HG02884 (cell line): ENCODE measurements around the gene UBE2G2.

Source experiments
- ATAC-seq: cut with Tn5 transposase; IDR thresholded peaks from one replicate; pipeline ENCODE4 v1.9.1; 2021; ENCODE audit warnings: mild to moderate bottlenecking, moderate library complexity; ENCODE audit not compliant: unreplicated experiment

UBE2G2 gene

GRCh38 chr21:44816761-44817505 is 15.3 kb upstream of the UBE2G2 start:
- no peak for ATAC-seq

DNA sequence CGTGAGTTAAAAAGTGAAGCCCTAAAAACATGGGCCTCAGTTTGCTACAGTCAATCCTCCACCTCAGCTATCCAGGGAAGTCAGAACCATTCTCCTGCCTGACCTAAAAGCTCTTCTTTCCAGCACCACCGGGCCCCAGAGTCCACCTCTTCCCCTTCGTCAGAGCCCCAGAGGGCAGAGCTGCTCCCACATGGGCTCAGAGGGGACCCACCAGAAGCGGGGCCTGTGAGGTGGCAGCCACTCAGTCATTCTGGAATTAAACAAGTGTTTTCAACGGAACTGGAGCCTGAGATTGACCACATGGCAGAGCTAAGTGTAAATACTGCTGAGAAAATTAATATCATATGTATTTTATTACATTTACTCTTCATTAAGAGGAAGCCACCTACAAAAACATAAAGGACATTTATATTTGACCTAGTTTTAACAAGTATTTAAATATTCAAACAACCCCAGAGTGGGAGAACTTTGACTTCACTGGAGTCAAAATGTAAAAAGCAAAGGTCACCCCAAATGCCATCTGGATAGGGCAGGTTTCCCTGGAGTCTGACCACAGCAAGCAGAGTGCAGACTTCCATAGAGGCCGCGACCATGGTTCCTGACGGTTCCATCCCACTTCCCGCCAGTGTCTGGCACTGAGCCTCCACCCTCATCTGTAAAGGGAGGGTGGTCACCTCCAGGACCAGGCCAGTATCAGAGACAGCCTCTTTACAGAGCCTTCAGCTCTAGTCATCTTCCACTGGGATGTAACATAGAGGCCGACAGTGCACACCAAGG is 14.4 kb upstream of the UBE2G2 start:
- ATAC-seq, result no peak

GRCh38 chr21:44815225-44815624 is 13.6 kb upstream of the UBE2G2 start:
- no peak for ATAC-seq

GRCh38 chr21:44814498-44815023 is 12.9 kb upstream of the UBE2G2 start:
- no peak for ATAC-seq

DNA sequence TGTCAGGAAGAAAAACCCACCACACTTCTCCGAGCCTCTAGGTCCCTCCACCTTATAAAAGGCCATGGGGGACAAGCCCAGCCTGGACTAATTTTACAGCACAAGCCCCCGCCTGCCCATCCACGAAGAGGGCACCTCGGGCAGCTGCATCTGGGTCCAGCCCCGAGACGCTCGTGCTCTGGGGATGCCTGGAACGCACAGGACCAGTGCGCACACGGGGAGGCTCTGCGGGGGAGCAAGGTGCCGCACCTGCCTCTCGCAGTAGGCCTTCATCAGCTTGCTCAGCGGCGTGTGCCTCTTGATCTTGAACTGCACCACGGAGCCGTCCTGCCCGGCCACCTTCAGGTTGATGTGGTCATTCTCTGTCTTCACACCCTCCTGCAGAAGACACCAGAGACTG is 12.1 kb upstream of the UBE2G2 start:
- ATAC-seq, result no peak

GRCh38 chr21:44813149-44813548 is 11.5 kb upstream of the UBE2G2 start:
- ATAC-seq, result no peak

- no peak for ATAC-seq
These were observed 11.0 kb upstream of the UBE2G2 start for GRCh38 chr21:44812640-44813039.

- no peak for ATAC-seq
These were observed 9.2 kb upstream of the UBE2G2 start for GRCh38 chr21:44810779-44811178.

GRCh38 chr21:44805859-44806258 is 4.2 kb upstream of the UBE2G2 start:
- no peak for ATAC-seq

GRCh38 chr21:44805226-44805625 is 3.6 kb upstream of the UBE2G2 start:
- no peak for ATAC-seq

DNA sequence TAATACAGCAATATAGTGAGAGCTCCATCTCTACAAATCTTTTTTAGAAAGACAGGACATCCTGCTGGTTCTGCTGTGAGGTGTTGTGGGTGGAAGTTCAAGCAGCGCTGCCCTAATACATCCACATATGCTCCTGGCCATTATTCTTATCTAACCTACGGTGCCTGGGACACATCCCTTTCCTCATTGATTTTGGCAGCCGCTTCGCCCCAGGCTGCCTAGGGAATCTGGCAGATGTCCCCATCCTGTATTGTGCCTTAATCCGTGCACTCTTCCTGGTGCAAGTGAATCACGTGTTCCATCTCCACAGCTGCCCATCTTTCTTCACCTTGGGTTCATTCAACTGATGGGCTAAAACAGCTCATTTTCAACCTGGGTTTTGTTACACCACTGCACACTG is 3.1 kb upstream of the UBE2G2 start:
- ATAC-seq, result no peak

DNA sequence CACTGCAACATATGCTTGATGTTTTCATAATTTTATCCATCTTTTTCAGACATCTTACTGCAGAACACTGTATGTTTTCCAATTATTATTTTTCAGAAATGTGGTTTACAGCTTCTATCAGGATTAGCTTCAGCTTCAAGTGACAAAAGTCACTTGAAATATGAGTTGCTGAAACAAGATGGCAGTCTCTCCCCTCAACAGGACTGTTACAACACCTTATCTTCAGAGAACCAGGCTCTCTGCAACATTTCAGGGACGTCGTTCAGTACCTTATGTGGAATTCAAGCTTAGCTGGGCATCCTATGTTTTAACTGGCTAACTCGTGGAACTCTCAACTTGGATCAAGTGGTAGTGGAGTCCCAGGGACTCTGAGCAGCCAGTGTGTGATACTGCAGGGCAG is 2.0 kb upstream of the UBE2G2 start:
- ATAC-seq, result no peak

DNA sequence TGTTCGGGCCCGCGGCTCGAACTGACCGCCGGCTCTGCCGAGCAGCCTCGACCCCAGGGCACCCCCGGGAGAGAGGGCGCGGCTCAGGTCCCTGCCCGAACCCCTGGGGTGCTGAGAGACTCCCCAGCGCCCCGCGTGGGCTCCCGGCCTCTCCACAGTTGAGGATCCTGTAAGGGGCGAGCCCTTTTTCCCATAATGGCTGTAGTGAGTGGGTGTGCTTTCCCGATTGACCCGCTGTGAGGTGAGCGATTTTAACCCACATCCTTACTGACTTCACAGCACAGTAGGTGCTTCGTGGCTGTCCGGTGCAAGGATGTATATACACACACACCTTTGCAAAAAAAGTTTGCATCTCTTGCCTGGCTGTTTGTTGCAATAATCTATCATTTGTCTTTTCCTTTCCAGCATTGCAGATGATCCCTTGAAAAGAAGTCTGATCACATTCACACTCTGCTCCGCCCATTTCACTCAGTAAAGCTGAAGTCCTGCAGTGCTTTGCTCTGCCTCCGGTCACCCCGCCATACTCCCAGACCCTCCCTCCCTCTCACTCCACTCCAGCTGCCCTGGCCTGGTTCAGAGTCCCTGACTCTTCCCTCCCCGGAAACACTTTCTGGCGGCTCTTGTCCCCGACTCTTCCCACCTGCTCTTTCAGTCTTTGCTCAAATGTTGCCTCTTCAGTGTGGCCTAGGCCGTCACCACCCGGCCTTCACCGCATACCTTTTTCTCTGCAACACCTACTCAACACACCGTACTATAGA is 955 bp upstream of the UBE2G2 start:
- no peak for ATAC-seq

GRCh38 chr21:44800971-44801467 is 601 bp downstream of the UBE2G2 start:
- ATAC-seq, result no peak

DNA sequence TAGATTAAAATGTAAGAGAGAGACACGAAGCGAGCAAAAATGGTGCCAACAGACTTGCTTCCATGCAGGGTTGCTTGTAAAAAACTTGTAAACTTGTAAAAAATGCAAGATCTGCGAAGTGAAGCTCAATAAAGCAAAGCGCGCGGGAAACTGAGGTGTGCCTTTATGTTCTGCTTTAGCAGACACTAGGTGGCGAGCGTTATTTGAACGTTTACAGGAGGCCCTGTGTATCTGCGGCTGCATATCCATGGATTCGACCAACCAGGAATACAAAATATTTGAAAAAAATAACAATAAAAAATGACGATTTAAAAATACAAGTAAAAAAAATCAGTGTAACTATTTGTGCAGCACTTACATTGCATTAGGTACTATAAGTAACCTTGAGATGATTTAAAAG is 1.5 kb downstream of the UBE2G2 start:
- ATAC-seq, result no peak

DNA sequence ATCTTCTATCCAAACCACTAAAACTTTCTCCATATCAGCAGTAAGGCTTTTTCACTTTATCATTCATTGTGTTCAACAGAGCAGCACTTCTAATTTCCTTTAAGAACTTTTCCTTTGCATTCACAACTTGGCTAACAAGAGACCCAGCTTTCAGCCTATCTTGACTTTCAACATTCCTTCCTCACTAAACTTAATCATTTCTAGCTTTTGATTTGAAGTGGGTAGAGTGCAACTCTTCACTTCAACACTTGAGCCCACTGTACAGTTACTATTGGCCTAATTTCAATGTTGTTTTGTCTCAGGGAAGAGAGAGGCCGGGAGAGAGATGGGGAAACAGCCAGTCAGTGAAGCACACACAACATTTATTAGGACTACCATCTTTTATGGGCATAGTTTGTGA is 2.0 kb downstream of the UBE2G2 start:
- ATAC-seq, result no peak

GRCh38 chr21:44797775-44798174 is 3.8 kb downstream of the UBE2G2 start:
- no peak for ATAC-seq

GRCh38 chr21:44795342-44795741 is 6.3 kb downstream of the UBE2G2 start:
- no peak for ATAC-seq

DNA sequence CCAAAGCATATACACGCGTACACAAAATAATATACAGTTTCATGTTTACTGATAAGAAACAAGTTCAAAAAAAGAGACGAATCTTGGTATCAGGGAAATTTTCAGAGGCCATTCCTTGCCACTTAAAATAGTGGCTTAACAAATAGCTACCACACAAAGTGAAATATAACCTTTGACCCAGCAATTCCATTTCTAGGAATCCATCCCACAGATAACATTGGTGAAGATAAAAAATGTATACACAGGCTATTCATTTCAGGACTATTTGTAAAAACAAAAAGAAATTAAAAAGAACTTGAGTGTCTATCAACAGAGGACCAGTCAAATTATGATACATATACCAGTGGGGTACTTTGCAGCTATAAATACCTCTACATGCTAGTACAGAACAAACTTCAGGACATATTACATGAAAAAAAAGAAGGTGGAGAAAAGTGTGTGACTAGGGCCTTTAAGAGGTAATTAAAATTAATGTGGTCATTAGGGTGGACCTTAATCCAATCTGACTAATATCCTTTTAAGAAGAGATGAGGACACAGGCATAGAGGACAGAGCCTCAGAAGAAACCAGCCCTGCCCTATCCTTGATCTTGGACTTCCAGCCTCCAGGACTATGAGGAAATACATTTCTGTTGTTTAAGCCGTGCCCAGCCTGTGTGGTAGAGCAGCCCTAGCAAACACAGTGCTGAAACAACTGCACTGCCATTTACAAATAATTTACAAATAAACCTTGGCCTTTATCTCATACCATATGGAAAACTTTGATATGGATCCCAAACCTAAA is 7.8 kb downstream of the UBE2G2 start:
- no peak for ATAC-seq
